ENCODE measurements around the gene OPN1LW.
"Not testable (repeated sequence)": the region's sequence is repeated elsewhere in the genome, so short reads cannot be mapped to it uniquely, and the experiment has no call there.

The OPN1LW gene

DNA sequence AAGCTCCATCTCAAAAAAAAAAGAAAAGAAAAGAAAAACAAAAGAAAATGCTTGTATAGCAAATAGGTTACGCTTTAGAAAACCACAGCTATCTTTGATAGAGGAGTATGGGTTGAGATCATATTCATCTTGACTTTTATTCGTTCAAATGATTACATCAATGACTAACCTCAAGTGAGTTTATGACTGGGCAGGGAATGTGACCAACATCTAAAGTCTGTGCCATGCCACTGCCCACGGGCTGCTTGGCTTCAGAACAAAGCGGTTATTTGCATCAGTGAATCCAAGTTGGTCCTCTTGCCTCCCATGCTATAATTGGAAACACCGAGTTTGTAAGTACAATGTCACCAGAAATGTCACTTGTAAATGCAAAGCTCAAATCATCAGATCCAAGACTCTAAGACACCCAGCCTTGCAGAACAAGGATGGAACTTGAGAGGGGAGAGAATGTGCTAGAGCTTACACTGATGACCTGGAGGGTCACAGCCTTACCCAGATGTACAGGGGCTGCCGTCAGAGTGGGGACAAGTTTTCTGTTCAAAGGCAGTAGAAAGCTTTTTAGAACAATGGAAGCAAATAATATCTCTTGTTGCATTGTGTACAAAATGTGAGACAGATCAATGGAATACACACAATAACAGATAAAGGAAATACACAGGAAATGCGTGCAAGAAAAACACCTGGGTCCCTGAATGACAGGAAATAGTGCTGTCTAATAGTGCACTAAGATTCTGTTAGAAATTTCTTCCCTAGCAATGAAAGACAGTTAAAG, 8.4 kb upstream of the OPN1LW start:
- peak; percentile 33 for DNase-seq

DNA sequence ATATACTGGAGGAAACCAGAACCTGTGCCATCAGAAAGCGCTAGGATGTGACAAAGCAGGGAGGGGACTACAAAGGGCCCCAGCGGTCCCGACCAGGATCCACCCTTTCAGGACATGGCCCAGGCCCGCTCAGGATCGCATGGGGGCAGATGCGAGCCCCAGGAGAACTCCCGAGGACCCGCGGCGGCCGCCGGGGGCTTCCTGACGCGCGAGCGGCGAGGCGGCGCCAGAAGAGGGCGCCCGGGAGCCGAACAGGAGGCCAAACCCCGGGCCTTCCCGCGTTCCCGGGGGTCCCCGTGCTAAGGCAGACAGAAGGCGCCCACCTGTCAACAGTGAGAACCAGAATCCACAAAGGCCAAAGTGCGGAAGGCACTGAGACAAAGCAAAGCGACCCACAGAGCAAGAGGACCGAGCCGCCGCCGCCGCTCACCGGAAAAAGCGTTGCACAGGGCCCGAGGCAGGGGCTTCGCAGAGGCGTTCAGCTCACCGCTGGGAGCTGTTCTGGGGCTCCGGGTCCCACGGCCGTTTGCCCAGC, 7.3 kb upstream of the OPN1LW start:
- DNase-seq = peak; percentile 71

DNA sequence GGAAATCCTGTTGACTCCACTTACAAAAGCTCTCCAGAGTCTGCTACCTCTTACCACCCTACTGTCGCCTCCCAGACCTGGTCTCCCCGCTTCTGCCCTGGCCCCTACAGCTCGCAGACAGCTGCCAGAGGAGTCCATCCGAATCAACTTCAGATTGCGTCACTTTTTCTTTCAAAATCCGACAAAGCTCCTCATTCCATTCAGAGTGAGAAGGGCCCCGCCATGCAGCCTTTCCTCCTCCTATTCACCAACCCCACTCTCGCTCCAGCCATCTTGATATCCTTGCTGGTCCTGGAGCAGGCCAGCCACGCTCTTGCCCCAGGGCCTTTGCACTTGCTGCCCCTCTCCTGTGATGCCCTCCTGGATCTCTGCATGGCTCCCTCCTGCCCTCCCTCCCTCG, 5.2 kb upstream of the OPN1LW start:
- DNase-seq = no peak

DNA sequence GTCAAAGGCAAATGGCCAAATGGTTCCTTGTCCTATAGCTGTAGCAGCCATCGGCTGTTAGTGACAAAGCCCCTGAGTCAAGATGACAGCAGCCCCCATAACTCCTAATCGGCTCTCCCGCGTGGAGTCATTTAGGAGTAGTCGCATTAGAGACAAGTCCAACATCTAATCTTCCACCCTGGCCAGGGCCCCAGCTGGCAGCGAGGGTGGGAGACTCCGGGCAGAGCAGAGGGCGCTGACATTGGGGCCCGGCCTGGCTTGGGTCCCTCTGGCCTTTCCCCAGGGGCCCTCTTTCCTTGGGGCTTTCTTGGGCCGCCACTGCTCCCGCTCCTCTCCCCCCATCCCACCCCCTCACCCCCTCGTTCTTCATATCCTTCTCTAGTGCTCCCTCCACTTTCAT, 3.8 kb upstream of the OPN1LW start:
- no peak for DNase-seq

DNA sequence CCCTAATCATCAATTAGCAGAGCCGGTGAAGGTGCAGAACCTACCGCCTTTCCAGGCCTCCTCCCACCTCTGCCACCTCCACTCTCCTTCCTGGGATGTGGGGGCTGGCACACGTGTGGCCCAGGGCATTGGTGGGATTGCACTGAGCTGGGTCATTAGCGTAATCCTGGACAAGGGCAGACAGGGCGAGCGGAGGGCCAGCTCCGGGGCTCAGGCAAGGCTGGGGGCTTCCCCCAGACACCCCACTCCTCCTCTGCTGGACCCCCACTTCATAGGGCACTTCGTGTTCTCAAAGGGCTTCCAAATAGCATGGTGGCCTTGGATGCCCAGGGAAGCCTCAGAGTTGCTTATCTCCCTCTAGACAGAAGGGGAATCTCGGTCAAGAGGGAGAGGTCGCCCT, 3.3 kb upstream of the OPN1LW start:
- DNase-seq = no peak

DNA sequence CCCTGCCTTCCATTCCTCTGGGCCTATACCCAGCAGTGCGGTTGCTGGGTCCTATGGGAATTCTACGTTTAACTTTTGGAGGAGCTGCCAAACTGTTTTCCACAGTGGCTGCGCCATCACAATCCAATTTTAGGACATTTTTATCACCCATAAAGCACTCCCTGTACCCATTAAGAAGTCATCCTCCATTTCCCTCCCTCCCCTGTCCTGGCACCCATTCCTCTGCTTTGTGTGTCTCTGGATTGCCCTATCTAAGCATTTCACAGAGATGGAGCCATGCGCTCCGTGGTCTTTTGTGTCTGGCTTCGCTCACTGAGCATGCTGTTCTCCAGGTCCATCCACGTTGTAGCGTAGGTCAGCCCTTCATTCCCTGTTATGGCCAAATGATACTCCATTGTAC, 1.7 kb upstream of the OPN1LW start:
- DNase-seq = no peak

DNA sequence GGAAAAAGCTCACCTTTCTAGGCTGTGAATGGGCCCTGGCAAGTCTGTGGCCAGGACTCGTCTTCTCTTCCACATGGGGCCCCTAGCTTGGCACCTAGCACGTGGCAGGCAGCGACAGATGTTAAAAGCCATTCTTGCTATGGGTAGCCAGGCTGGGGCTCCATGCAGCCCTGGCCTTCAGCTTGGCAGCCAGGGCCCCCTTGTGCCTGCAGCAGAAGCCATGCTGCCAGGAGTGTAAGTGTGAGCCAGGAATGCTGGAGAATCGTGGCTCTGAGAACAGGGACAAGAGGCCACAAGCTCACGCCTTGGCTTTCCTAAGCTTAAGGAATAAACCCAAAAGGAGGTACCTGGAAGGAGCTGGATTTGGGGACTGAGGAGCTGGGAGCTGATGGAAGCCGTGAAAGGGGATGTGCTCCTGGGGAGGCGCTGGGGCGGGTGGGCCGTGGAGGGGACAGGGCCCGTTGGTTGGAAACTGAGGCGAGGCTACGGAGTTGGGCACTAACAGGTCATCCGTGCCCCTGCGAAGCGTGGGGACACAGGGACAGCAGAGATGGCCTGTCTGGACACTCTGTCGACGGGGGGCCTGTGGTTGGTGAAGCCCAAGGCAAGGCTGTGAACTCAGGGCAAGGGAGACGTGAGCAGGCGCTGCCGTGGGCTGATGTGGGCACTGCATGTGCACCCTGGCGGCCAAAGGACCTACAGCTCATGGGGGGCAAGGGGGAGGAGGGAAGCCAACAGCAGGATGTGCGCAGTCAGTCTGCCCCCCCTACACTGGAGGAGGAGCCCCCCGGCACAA, 895 bp upstream of the OPN1LW start:
- no peak for DNase-seq

DNA sequence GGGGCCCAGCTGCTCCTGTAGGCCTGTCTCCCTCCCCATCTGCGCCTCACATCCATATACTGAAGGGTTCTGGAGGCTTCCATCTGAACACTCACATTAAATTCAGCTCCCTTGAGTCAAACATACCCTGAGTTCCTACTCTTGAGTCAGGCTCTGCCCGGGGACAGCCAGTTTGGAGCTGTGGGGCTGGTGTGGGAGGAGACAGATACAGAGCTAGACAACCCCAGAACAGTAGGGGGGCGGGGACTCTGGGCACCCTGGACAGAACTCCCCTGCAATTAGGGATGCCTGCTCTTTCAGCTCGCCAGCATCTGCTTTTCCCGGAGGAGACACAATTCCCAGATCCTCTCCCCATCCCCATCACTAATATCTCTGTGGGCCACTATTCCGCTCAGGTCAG, 7.0 kb downstream of the OPN1LW start:
- DNase-seq = not testable (repeated sequence)

DNA sequence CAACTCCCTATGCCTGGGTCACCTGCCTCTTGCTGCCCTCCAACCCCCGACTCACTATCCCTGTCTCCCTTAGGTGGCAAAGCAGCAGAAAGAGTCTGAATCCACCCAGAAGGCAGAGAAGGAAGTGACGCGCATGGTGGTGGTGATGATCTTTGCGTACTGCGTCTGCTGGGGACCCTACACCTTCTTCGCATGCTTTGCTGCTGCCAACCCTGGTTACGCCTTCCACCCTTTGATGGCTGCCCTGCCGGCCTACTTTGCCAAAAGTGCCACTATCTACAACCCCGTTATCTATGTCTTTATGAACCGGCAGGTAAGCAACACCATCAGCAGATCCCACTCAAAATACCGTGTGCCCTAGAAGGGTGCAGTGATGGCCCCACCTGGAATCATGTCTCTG, 12.2 kb downstream of the OPN1LW start:
- DNase-seq = not testable (repeated sequence)

DNA sequence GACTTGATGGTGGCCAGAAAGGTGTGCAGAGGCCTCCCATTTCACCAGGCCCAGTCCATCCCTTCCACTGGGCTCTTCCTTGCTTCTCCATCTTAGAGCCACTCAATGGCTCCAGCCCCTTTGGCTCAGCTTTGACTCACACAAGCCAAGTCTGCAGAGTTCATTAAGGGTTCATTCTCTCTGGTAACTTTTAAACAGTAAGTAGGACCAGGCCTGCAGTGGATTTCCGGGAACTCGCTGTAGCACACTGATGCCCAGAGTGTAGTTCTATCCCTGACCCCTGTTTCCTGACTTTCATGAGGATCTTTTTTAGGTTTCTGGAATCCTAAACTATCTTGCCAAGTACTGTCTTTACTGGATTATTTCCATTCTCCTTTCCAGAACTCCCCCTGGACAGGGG, 13.2 kb downstream of the OPN1LW start:
- not testable (repeated sequence) for DNase-seq

DNA sequence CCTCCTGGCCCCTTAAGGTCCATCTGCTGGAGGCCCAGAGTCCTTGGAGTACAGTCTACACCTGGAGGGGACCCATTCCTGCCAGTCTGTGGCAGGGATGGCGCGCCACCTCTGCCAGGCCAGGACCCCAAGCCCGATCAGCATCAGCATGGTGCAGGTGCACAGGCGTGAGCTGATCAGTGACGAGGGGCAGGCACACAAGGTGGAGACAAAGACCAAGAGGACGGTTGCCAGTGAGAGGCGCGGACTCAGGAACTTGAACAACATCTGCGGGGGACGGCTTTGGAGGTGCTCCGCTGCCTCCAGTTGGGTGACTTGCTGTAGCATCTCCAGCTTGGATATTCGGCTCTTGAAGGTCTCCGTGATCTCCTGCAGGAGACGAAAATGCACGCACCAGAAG, 15.3 kb downstream of the OPN1LW start:
- DNase-seq = not testable (repeated sequence)

DNA sequence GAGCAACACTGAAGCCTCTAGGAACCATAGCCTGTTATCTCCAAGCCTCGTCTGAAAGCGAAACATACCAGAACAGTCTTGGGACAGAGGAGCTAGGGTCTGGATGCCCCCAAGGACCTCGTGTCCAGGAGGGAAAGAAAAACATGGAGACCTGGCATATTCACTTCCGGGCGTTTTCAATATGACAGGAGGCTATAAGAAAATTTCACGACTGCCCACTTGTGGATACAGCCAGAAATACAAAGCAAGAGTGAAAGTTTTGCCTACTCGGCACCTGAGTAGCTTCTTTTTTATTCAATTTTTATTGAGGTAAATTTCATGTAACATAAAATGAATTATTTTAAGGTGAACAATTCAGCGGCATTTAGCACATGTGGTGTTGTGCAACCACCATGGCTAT, 20.9 kb downstream of the OPN1LW start:
- DNase-seq = not testable (repeated sequence)

DNA sequence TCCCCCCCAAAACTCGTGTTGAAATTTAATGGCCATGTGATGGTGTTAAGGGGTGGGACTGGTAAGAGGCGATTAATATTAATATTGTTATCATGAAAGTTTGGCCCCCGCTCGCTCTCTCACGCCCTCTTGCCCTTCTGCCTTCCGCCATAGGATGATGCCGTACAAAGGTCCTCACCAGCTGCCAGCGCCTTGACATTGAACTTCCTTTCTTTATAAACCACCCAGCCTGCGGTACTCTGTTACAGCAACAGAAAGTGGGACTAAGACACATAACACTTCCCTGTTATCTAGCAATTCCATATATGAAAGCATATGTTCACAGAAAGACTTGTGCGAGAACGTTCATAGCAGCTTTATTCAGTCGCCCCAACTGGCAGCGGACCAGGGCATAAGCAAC, 24.3 kb downstream of the OPN1LW start:
- not testable (repeated sequence) for DNase-seq

DNA sequence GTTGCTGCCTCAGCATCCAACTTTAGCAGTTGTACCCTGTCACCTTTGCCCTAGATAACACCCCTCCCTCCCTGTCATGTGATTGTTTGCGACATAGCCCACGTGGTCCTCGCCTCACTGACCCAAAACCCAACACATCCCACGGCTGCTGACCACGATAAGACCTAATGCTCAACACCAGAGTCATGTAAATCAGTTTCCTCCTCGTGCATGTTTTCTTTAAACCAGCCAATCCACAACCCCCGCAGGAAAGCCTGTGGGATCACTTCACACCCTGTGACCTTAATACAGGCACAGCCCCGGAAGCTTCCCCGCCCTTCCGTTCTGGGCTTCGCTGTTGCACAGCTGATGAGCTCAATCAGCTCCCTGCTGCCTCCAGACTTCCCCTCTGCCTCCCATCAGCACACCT, 28.5 kb downstream of the OPN1LW start:
- not testable (repeated sequence) for DNase-seq

DNA sequence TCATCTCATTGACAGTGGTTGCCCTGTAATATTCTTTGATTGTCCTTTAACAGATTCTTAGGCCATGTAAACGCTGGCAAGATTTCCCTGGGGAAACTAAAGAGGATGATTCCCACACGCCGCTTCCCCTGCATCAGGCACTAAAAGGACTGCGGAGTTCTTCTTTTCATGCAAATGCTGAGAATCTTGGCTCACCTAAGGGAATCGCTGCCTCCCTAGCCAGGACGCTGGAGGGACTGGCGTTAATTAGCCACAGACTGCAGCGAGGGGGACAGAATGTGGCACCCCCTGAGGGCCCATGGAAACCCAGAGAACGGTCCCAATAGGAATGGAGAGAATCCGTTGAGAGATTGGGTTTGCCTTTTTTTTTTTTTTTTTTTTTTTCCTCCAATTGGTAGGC, 30.3 kb downstream of the OPN1LW start:
- not testable (repeated sequence) for DNase-seq

DNA sequence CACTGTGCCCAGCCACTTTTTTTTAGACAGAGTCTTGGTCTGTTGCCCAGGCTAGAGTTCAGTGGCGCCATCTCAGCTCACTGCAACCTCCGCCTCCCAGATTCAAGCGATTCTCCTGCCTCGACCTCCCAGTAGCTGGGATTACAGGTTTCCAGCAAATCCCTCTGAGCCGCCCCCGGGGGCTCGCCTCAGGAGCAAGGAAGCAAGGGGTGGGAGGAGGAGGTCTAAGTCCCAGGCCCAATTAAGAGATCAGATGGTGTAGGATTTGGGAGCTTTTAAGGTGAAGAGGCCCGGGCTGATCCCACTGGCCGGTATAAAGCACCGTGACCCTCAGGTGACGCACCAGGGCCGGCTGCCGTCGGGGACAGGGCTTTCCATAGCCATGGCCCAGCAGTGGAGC, 38.3 kb downstream of the OPN1LW start, which contains the start of gene OPN1MW:
Gene OPN1MW, plus strand, starts transcription at position 301 of the 400 bp plus-strand sequence. Its CDS starts 82 bp downstream, at position 383.
- not testable (repeated sequence) for DNase-seq

DNA sequence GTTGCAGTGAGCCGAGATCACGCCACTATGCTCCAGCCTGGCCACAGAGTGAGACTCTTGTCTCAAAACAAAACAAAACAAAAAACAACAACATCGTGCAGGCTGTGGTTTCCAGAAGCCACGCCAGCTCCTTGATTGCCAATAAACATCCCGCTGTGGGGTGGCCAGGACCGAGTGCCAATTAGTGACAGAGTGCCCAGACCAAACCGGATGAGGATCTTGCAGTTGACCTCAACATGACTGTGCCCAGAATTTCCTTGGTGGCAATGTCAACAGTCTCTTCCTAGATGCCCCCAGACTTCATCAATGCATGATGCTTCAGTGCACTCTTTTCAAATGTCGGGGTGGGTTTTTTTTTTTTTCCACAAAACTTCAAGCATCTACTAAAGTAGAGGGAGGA, 39.8 kb downstream of the OPN1LW start:
- not testable (repeated sequence) for DNase-seq

DNA sequence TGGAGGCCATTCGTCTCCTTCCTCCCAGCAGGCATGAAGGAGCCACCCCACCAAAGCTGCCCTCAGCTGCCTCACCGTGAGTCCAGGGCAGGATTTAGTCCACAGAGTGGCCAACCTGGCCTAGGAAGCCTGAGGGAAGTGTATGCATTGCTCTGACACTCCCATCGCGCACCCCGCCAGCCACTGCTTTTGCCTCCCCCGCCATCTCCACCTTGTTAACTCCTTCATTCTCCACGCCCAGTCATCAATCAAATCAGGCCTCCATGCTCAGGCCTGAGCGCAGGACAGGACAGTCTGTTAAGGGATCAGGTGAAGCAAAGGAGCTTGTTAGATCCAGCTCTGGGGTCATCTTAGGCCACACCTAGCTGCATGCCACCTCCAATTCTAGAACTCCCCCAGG, 48.8 kb downstream of the OPN1LW start:
- DNase-seq = not testable (repeated sequence)

DNA sequence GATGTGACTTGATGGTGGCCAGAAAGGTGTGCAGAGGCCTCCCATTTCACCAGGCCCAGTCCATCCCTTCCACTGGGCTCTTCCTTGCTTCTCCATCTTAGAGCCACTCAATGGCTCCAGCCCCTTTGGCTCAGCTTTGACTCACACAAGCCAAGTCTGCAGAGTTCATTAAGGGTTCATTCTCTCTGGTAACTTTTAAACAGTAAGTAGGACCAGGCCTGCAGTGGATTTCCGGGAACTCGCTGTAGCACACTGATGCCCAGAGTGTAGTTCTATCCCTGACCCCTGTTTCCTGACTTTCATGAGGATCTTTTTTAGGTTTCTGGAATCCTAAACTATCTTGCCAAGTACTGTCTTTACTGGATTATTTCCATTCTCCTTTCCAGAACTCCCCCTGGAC, 50.3 kb downstream of the OPN1LW start:
- DNase-seq = not testable (repeated sequence)

DNA sequence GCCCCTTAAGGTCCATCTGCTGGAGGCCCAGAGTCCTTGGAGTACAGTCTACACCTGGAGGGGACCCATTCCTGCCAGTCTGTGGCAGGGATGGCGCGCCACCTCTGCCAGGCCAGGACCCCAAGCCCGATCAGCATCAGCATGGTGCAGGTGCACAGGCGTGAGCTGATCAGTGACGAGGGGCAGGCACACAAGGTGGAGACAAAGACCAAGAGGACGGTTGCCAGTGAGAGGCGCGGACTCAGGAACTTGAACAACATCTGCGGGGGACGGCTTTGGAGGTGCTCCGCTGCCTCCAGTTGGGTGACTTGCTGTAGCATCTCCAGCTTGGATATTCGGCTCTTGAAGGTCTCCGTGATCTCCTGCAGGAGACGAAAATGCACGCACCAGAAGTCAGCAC, 52.4 kb downstream of the OPN1LW start:
- not testable (repeated sequence) for DNase-seq

Measured in activated CD4-positive, alpha-beta T cell treated with anti-CD3 and anti-CD28 coated beads for 48 hours (primary cell).